Astrocyte (in vitro differentiated cells and primary cell): ENCODE results near the gene EXOG.

Experiments
- CTCF ChIP-seq: IDR thresholded peaks from 2 replicates; pipeline ENCODE4 v1.5.1; 2011; ENCODE audit warnings: low read depth, mild to moderate bottlenecking, inconsistent platforms, low read length, moderate library complexity; ENCODE audit not compliant: insufficient read depth
- EZH2 ChIP-seq: IDR thresholded peaks from 2 replicates; pipeline ENCODE4 v1.6.1; 2012; ENCODE audit warnings: mild to moderate bottlenecking, low read length, inconsistent platforms; ENCODE audit not compliant: insufficient read depth

GRCh38 chr3:38558864-38559263 lies 62.7 kb downstream of the EXOG start:
- TF ChIP-seq CTCF, result no peak
- TF ChIP-seq EZH2, result no peak
